Measurements from ENCODE around the gene THSD4. TPM values are rescaled to one million over a fixed set of nuclear protein-coding genes. Genes with fewer than 3 reads are reported as not detected.

Gene THSD4
- total RNA-seq, 2 donors from 2014 or later = 0.08 TPM; not detected in 1

GRCh38 chr15:71677352-71677751 lies 562.1 kb downstream of the THSD4 start:
- ATAC-seq (replicated peaks) = no peak
- Mint-ChIP-seq H3K36me3 (ENCODE audit: low read depth) (no peaks in the 10 kb centered on the region), H3K4me3 (peak overlapping the region; percentile 30), H3K9me3 (no peaks in the 10 kb centered on the region), H3K4me1 (peaks cover 13% of the 10 kb centered on the region), H3K27ac (peak overlapping the region; percentile 69), H3K27me3 (peaks cover 42% of the 10 kb centered on the region)

GRCh38 chr15:71677766-71678165 lies 562.5 kb downstream of the THSD4 start:
- Mint-ChIP-seq H3K36me3 (ENCODE audit: low read depth) (no peaks in the 10 kb centered on the region), H3K9me3 (no peaks in the 10 kb centered on the region), H3K27ac (peak overlapping the region; percentile 69), H3K27me3 (peaks cover 38% of the 10 kb centered on the region), H3K4me3 (peak overlapping the region; percentile 30), H3K4me1 (peaks cover 13% of the 10 kb centered on the region)
- no peak for ATAC-seq (replicated peaks)

DNA sequence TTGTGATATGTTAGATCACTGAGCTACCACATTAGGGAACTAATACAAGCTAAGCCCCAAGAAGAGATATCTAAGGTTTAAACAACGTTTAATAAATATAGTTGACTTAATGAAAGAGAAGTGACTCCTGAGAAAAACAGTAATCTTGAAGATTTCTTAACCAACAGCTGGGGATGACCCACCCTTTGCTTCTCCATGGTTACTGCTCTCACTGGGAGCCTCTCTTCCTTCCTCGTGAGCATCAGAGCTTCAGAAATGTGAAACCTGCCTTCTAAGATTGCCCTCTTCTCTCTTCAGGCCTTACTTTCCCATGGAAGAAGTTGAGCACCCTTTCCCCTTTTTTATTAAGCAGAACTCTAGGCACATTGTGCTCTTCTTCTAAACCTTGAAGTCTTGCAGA lies 562.9 kb downstream of the THSD4 start:
- Mint-ChIP-seq H3K36me3 (ENCODE audit: low read depth) (no peaks in the 10 kb centered on the region), H3K4me3 (no peak overlapping the region), H3K9me3 (no peaks in the 10 kb centered on the region), H3K4me1 (peaks cover 13% of the 10 kb centered on the region), H3K27ac (peak overlapping the region; percentile 69), H3K27me3 (peaks cover 37% of the 10 kb centered on the region)
- no peak for ATAC-seq (replicated peaks)

DNA sequence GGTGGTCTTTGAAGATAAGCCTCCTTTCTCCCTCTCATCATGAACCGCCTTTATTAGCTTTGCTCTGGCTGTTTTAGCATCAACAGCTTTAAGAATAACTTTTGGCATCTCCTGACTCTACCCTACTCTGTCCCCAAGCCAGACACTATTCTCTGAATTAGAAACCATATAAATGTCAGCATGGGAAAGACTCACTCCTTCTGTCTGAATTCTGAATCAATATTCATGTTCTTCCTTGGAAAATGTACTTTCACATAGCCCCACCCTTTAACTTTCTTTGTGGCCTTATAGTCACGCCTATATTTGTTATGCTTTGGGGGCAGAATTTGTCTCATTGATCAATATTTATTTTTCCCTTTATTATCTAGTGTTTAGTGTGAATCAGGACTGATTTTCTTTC lies 563.3 kb downstream of the THSD4 start:
- H3K27ac Mint-ChIP-seq = peak overlapping the region; percentile 69
- H3K4me3 Mint-ChIP-seq = no peak overlapping the region
- ATAC-seq (replicated peaks) = no peak
- peaks cover 32% of the 10 kb centered on the region for H3K27me3 Mint-ChIP-seq
- H3K36me3 Mint-ChIP-seq (ENCODE audit: low read depth) = no peaks in the 10 kb centered on the region
- H3K4me1 Mint-ChIP-seq = peaks cover 13% of the 10 kb centered on the region
- no peaks in the 10 kb centered on the region for H3K9me3 Mint-ChIP-seq

- Mint-ChIP-seq H3K4me3 (no peak overlapping the region), H3K27me3 (peaks cover 28% of the 10 kb centered on the region), H3K27ac (peak overlapping the region; percentile 69), H3K36me3 (ENCODE audit: low read depth) (no peaks in the 10 kb centered on the region), H3K4me1 (peaks cover 13% of the 10 kb centered on the region), H3K9me3 (no peaks in the 10 kb centered on the region)
- no peak for ATAC-seq (replicated peaks)
These were observed 564.0 kb downstream of the THSD4 start for GRCh38 chr15:71679223-71679792.

DNA sequence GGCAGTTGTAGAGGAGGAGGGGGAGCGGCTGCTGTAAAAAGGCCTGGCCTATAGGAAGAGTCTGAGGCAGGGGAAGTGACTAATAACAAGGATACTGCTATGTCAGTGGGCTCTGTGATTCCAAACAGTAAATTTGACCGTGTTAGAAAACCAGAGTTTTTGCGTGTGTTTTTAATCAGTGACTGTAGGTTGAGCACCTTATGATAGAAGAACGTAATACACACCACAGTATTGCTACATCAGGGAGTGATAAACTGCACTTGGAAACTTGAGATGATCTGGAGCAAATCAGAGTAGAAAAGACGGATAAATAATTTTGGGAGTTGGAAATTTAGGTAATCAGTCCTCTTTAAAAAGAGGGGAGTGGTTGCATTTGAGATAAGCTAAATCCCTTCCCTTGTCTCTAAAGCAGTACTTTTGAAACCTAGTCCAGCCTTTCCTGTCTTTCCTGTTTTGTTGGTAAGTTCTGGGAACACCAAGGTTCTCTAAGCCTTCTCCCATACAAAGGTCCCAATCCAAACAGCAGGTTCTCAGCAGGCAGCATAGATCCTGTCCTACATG lies 564.6 kb downstream of the THSD4 start:
- H3K27me3 Mint-ChIP-seq = peaks cover 25% of the 10 kb centered on the region
- no peaks in the 10 kb centered on the region for H3K36me3 Mint-ChIP-seq (ENCODE audit: low read depth)
- no peak overlapping the region for H3K27ac Mint-ChIP-seq
- ATAC-seq (replicated peaks) = peak; percentile 37
- H3K4me1 Mint-ChIP-seq = peaks cover 13% of the 10 kb centered on the region
- no peaks in the 10 kb centered on the region for H3K9me3 Mint-ChIP-seq
- no peak overlapping the region for H3K4me3 Mint-ChIP-seq

- no peak overlapping the region for H3K27ac Mint-ChIP-seq
- H3K36me3 Mint-ChIP-seq (ENCODE audit: low read depth) = no peaks in the 10 kb centered on the region
- peaks cover 7% of the 10 kb centered on the region for H3K4me1 Mint-ChIP-seq
- no peak overlapping the region for H3K4me3 Mint-ChIP-seq
- peaks cover 12% of the 10 kb centered on the region for H3K27me3 Mint-ChIP-seq
- no peaks in the 10 kb centered on the region for H3K9me3 Mint-ChIP-seq
- ATAC-seq (replicated peaks) = no peak
These were observed 566.7 kb downstream of the THSD4 start for GRCh38 chr15:71682001-71682400.

DNA sequence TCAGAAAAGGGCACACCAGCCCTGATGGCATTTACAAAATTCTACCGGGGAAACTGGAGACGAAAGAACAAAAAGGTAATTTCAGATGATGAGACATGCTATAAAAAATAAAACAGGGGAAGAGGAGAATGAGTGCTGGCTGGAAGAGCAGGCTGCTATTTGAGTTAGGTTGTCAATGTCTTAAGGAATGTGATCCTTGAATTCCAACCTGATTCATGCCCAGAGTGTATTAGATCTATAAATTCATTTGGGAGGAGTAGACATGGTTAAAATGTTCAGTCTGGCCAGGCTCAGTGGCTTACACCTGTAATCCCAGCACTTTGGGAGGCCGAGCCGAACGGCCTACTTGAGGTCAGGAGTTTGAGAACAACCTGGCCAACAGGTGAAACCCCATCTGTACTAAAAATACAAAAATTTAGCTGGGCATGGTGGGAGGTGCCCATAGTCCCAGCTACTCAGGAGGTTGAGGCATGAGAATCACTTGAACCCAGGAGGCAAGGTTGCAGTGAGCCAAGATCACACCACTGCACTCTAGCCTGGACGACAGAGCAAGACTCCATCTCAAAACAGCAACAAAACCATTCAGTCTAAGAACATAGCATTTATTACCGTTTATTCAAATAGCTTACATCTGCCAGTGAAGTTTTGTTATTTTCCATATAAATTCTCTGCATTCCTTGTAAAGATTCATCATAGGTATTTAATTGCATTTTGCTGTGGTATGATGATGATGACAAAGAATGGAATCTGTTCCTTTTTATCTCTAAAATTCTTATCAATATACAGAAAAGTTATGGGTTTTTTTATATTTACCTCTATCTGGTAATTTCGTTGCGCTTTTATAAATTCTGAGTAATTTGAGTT lies 568.4 kb downstream of the THSD4 start:
- H3K9me3 Mint-ChIP-seq = no peaks in the 10 kb centered on the region
- no peaks in the 10 kb centered on the region for H3K4me1 Mint-ChIP-seq
- ATAC-seq (replicated peaks) = no peak
- H3K36me3 Mint-ChIP-seq (ENCODE audit: low read depth) = no peaks in the 10 kb centered on the region
- no peak overlapping the region for H3K27ac Mint-ChIP-seq
- no peak overlapping the region for H3K4me3 Mint-ChIP-seq
- H3K27me3 Mint-ChIP-seq = peaks cover 7% of the 10 kb centered on the region

GRCh38 chr15:71685420-71685993 lies 570.2 kb downstream of the THSD4 start:
- ATAC-seq (replicated peaks) = no peak
- no peak overlapping the region for H3K27ac Mint-ChIP-seq

DNA sequence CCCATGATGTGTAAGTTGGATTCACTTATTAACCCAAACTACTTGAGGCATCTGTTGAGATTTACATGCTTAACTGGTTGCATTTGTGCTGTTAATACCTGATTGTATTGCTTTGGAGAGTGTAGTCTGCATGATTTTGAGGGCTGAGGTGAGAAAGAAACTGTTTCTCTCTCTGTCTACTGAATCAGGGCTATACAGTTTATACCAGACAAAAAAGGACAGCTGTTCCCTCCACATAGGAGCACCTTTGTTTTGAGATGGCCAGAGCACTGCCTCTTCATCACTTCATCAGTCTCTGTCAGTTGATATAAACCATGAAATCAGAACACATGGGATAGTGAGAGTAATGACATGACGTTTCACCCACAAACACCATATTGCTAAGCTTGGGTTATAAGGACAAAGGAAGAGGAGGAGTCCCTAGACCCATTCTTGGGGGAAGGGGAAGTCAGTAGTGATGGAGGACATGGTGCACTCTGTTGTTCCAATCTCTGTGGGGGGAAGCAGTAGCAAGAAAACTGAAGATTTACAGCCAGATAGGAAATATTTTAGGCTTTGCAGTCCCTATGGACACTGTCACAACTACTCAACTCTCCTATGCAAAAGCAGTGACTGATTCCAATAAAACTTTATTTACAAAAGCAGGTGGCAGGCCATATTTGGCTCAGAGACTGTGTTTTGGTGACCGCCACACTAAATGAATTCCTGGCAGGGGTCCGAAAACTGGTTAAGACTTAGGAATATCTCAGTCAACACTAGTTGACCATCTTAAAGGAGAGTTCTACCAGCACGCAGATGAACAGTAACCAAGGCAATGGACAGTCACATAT lies 571.2 kb downstream of the THSD4 start:
- H3K4me3 Mint-ChIP-seq = no peak overlapping the region

More at GRCh38 chr15:71685420-71685993, 570.2 kb downstream of the THSD4 start:
- Mint-ChIP-seq H3K4me1 (no peaks in the 10 kb centered on the region), H3K4me3 (no peak overlapping the region), H3K9me3 (peaks cover 6% of the 10 kb centered on the region), H3K36me3 (ENCODE audit: low read depth) (no peaks in the 10 kb centered on the region), H3K27me3 (peaks cover 15% of the 10 kb centered on the region)

GRCh38 chr15:71687902-71688508 lies 572.7 kb downstream of the THSD4 start:
- H3K27ac Mint-ChIP-seq = no peak overlapping the region
- ATAC-seq (replicated peaks) = no peak

More for the DNA sequence above, 571.2 kb downstream of the THSD4 start:
- Mint-ChIP-seq H3K27me3 (peaks cover 19% of the 10 kb centered on the region), H3K36me3 (ENCODE audit: low read depth) (no peaks in the 10 kb centered on the region), H3K9me3 (peaks cover 10% of the 10 kb centered on the region), H3K4me1 (no peaks in the 10 kb centered on the region), H3K27ac (no peak overlapping the region)
- ATAC-seq (replicated peaks) = no peak

GRCh38 chr15:71688509-71689094 lies 573.3 kb downstream of the THSD4 start:
- peaks cover 36% of the 10 kb centered on the region for H3K27me3 Mint-ChIP-seq

More at GRCh38 chr15:71687902-71688508, 572.7 kb downstream of the THSD4 start:
- Mint-ChIP-seq H3K4me3 (no peak overlapping the region), H3K36me3 (ENCODE audit: low read depth) (no peaks in the 10 kb centered on the region), H3K9me3 (peaks cover 10% of the 10 kb centered on the region), H3K4me1 (no peaks in the 10 kb centered on the region), H3K27me3 (peaks cover 35% of the 10 kb centered on the region)

DNA sequence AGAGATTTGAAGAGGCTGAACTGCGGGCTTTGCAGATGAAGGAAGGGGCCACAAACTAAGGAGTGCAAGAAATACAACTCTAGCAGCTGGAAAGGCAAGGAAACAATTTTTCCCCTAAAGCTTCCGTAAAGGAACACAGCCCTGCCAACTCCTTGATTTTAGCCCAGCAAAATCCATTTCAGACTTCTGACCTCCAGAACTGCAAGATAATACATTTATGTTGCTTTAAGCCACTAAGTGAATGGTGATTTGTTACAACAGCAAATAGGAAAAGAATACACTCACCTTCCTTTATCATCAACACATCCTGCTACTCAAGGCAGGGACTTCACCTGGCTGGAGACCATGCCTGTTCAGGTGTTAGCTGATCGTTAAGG lies 575.8 kb downstream of the THSD4 start:
- Mint-ChIP-seq H3K4me3 (no peak overlapping the region), H3K36me3 (ENCODE audit: low read depth) (no peaks in the 10 kb centered on the region), H3K9me3 (peaks cover 10% of the 10 kb centered on the region), H3K27ac (no peak overlapping the region), H3K27me3 (peaks cover 45% of the 10 kb centered on the region), H3K4me1 (no peaks in the 10 kb centered on the region)
- no peak for ATAC-seq (replicated peaks)

More at GRCh38 chr15:71688509-71689094, 573.3 kb downstream of the THSD4 start:
- no peak overlapping the region for H3K27ac Mint-ChIP-seq
- no peaks in the 10 kb centered on the region for H3K4me1 Mint-ChIP-seq
- peaks cover 10% of the 10 kb centered on the region for H3K9me3 Mint-ChIP-seq
- H3K36me3 Mint-ChIP-seq (ENCODE audit: low read depth) = no peaks in the 10 kb centered on the region
- H3K4me3 Mint-ChIP-seq = no peak overlapping the region
- ATAC-seq (replicated peaks) = no peak

Data from activated T-helper 17 cell treated with anti-CD3 and anti-CD28 coated beads, Interleukin-2, amount 50 U/mL, for 72 hours (primary cell).